Bronchial epithelial cell (primary cell): Measurements from ENCODE around the gene ADGRL2. TPM values are rescaled to one million over a fixed set of nuclear protein-coding genes. Genes with fewer than 3 reads are reported as not detected.
A peak's percentile ranks its signal among the peaks of the same experiment; 100 is the strongest.

Experiments used
- DNase-seq: peaks from one replicate; pipeline ENCODE4 v3.0.0-alpha.2; 2010; ENCODE audit warnings: low read depth
- FAIRE-seq: peaks from 2 replicates; lab custom pipeline; 2011; peaks lifted over from hg19 to GRCh38; lab: Jason Lieb, UNC
- H3K27me3 ChIP-seq: 2 replicates; pipeline ENCODE4 v1.5.1; 2011; ENCODE audit warnings: low read length; ENCODE audit not compliant: control insufficient read depth, insufficient read depth
- H3K36me3 ChIP-seq: 2 replicates; pipeline ENCODE4 v1.5.1; 2011; ENCODE audit warnings: low read length; ENCODE audit not compliant: control insufficient read depth, insufficient read depth
- H3K4me3 ChIP-seq: 2 replicates; pipeline ENCODE4 v1.5.1; 2011; ENCODE audit warnings: mild to moderate bottlenecking, low read depth, low read length, control low read depth
- CTCF ChIP-seq: IDR thresholded peaks from 2 replicates; pipeline ENCODE4 v1.5.1; 2011; ENCODE audit warnings: mild to moderate bottlenecking, moderate library complexity, low read length, control low read depth, inconsistent platforms; ENCODE audit not compliant: insufficient read depth, severe bottlenecking
- total RNA-seq: library from RNA; depleted of rRNA; stranded (reverse); fragments of >200 nt; gene quantifications from 2 replicates; pipeline ENCODE4 v1.2.1, GENCODE V29; 2014

The ADGRL2 gene
- total RNA-seq, 1 donor from 2014 or later: 35.3 TPM

DNA sequence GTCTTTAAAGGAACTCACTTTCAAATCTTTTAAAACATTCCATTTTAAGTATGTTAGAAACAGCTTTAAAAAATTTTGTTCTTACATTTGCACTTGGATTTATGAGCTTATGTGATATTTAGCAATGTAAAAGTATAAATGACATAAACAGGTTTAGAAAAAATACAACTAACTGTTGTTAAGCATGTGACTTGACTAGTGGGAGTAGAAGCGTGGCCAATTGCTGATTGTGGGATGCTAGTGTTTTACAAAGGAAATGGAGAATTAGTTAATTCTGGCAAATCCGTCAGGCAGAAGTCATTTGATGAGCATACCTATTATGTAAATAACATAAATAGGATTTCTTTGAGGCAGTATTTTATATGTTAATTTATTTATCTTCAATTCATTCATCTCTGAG lies 175.8 kb downstream of the ADGRL2 start:
- Histone ChIP-seq H3K4me3 (no peak overlapping the region), H3K36me3 (no peaks in the 10 kb centered on the region), H3K27me3 (no peaks in the 10 kb centered on the region)
- FAIRE-seq (no peak), DNase-seq (no peak)
- TF ChIP-seq CTCF: no peak

DNA sequence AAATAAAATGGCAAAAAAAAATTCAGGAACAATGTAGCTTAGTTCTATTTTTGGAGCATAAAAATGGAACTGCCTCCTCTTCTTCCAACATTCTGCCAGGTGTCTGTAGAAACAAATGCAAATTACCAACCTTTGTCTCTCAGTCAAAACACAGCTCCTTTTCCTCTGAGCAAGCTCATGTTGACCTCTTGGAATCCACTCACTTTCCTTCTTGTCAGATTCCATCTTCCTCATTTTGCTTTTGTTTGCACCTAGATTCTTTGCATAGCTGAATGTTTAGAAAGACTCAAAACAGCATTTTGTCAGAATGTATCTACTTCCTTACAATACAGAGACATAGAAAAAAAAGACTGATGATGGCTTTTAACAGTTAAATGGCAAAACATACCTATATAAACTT lies 178.2 kb downstream of the ADGRL2 start:
- FAIRE-seq: no peak
- no peaks in the 10 kb centered on the region for H3K27me3 ChIP-seq

DNA sequence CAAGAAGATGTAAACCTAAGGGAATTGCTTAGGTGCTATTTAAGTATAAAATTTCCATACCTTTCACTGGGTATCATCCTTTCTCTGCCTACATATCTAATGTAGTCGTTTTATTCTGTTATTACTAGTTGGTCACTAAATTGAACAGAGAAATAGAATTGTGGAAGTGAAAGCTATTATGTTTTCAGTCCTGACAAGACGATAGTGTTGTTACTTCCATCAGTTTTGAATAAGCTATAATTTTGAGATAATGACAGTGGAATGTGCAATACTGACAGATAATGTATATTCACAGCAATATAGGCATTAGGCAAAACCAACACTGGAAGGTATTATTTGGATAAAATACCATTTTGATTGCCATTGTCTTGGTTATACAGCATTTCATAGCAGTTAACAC lies 181.8 kb downstream of the ADGRL2 start:
- Histone ChIP-seq H3K36me3 (no peaks in the 10 kb centered on the region), H3K4me3 (no peak overlapping the region), H3K27me3 (no peaks in the 10 kb centered on the region)
- FAIRE-seq (no peak), DNase-seq (no peak)
- TF ChIP-seq CTCF: no peak

More for the DNA sequence above, 178.2 kb downstream of the ADGRL2 start:
- H3K4me3 ChIP-seq: no peak overlapping the region
- no peak for DNase-seq
- no peak for TF ChIP-seq CTCF
- H3K36me3 ChIP-seq: no peaks in the 10 kb centered on the region

DNA sequence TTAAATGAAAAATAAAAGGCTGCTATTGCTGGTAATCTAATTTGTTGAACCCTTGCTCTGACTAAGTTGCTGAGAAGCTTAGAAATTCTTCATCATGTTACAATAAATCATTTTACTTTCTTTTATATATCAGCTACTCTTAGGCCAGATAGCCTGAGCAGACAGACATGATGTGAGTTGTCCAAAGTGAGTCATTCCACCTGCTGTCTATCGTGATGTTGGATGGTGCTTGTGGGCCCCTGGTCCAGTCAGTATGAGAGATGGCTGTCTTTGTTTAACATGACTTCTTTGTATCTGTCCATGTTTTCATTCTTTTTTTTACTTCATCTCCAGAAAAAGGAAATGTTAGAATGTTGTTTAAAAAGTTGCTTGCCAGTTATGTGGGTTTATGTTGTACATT lies 188.8 kb downstream of the ADGRL2 start:
- H3K36me3 ChIP-seq: peaks cover 3% of the 10 kb centered on the region
- no peak overlapping the region for H3K4me3 ChIP-seq
- FAIRE-seq (no peak), DNase-seq (no peak)
- TF ChIP-seq CTCF: no peak
- H3K27me3 ChIP-seq: no peaks in the 10 kb centered on the region

DNA sequence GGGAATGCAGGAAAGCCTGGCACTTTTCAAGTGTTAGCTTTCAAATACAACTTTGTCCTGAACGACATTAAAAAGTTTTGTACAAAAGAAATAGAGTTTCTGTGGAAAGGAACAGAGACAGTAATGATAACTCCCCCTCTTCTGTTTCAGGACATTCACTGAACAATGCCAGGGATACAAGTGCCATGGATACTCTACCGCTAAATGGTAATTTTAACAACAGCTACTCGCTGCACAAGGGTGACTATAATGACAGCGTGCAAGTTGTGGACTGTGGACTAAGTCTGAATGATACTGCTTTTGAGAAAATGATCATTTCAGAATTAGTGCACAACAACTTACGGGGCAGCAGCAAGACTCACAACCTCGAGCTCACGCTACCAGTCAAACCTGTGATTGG lies 189.5 kb downstream of the ADGRL2 start:
- TF ChIP-seq CTCF: no peak
- no peak for DNase-seq
- Histone ChIP-seq H3K27me3 (no peaks in the 10 kb centered on the region), H3K4me3 (no peak overlapping the region), H3K36me3 (peaks cover 3% of the 10 kb centered on the region)
- FAIRE-seq: peak; percentile 79

DNA sequence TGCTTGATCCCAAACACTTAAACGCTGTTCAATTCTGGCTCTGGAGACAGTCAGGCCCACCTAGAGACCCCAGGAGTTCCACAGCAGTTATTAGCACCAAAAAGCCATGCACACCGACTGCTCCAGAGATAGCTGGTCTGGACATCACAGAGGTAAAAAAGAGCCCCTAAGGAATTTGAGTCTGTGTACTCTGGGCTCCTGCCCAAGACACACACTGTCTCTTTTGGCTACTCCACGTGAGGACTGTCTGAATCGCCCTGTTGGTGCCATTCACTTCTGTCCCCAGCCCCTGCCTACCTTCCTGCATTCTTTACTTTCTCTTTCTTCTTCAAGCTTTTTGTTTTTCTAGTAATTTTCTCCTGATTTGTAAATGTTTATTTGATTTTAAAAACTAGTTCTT lies 197.4 kb downstream of the ADGRL2 start:
- no peak for TF ChIP-seq CTCF
- H3K27me3 ChIP-seq: no peaks in the 10 kb centered on the region
- no peak overlapping the region for H3K4me3 ChIP-seq
- H3K36me3 ChIP-seq: no peaks in the 10 kb centered on the region
- FAIRE-seq: no peak
- DNase-seq: no peak
